Endothelial cell of umbilical vein (primary cell): Measurements from ENCODE around the gene ESRRA.

Experiments
- EZH2 ChIP-seq: IDR thresholded peaks from 2 replicates; pipeline ENCODE4 v1.6.1; 2012; ENCODE audit warnings: borderline replicate concordance, low read depth, mild to moderate bottlenecking, moderate library complexity, low read length, inconsistent platforms; ENCODE audit not compliant: severe bottlenecking
- JUN ChIP-seq: IDR thresholded peaks from 2 replicates; pipeline ENCODE4 v1.6.1; 2011; ENCODE audit warnings: borderline replicate concordance, low read depth; ENCODE audit not compliant: insufficient read length, insufficient read depth
- POLR2AphosphoS5 ChIP-seq: IDR thresholded peaks from 2 replicates; pipeline ENCODE4 v1.6.1; 2012; ENCODE audit warnings: low read depth, mild to moderate bottlenecking, control low read depth, low read length, moderate library complexity; ENCODE audit not compliant: insufficient read depth
- TF ChIP-seq, protein P1 (sequence below), 2 donors: IDR thresholded peaks; 1 replicate in 1 of 2; 2 replicates in 1 of 2; pipeline ENCODE4 v1.5.1; 2011; ENCODE audit warnings: low read length in 2 of 2, mild to moderate bottlenecking in 2 of 2, moderate library complexity in 2 of 2, control low read depth in 1 of 2, inconsistent platforms in 1 of 2, low read depth in 1 of 2; ENCODE audit not compliant: insufficient read depth in 1 of 2; ENCODE audit errors: extremely low read depth in 1 of 2
- TF ChIP-seq, protein P2 (sequence below): IDR thresholded peaks from 2 replicates; pipeline ENCODE4 v1.6.1; 2011; ENCODE audit not compliant: insufficient read depth, insufficient read length

DNA sequence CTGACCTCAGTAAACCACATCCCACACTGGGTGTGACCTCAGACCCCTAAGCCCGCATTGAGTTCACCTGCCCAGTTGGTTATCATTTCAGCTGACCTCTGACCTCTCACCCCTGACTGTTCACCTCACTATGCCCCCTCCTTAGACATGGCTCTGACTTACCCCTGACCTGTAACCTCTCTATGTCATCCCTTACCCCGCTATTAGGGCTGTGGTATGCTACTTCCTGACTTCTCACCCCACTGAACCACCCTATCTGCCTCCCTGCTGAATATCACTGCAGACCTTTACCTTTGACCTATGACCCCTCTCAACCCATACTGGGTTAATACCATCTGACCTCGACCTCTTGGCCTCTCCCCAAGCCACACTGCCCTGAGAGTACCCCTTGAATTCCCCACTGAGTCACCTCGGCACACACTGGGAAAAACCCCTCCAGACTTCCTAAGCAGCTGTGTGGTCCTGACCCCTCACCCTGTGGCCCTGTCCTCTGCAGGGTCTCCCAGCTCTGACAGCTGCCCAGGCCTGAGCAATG lies 45.7 kb upstream of the ESRRA start:
- TF ChIP-seq, protein P1, sequence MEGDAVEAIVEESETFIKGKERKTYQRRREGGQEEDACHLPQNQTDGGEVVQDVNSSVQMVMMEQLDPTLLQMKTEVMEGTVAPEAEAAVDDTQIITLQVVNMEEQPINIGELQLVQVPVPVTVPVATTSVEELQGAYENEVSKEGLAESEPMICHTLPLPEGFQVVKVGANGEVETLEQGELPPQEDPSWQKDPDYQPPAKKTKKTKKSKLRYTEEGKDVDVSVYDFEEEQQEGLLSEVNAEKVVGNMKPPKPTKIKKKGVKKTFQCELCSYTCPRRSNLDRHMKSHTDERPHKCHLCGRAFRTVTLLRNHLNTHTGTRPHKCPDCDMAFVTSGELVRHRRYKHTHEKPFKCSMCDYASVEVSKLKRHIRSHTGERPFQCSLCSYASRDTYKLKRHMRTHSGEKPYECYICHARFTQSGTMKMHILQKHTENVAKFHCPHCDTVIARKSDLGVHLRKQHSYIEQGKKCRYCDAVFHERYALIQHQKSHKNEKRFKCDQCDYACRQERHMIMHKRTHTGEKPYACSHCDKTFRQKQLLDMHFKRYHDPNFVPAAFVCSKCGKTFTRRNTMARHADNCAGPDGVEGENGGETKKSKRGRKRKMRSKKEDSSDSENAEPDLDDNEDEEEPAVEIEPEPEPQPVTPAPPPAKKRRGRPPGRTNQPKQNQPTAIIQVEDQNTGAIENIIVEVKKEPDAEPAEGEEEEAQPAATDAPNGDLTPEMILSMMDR (IDR thresholded peaks at IDR 0.05; ENCODE audit: extremely low read depth in 1 of 2, insufficient read depth in 1 of 2, low read depth in 1 of 2, low read length in 2 of 2): no peak
- TF ChIP-seq JUN (no peak), EZH2 (no peak), POLR2AphosphoS5 (no peak)
- TF ChIP-seq, protein P2, sequence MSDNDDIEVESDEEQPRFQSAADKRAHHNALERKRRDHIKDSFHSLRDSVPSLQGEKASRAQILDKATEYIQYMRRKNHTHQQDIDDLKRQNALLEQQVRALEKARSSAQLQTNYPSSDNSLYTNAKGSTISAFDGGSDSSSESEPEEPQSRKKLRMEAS: no peak
